AG04449 (cell line): ENCODE results near the gene RTN4RL2.

Source experiments
- CTCF ChIA-PET: fragments of 350-600 bp; formaldehyde crosslinking; extraction: SDS; loops from one replicate; lab custom pipeline; 2021; ENCODE audit warnings: antibody characterized with exemption; lab: Yijun Ruan, JAX
- POLR2A ChIA-PET: fragments of 400-600, 350-600 bp; formaldehyde crosslinking; extraction: SDS; loops from one replicate; lab custom pipeline; 2020; ENCODE audit warnings: antibody characterized with exemption, inconsistent platforms; lab: Yijun Ruan, JAX
- DNase-seq: peaks from one replicate; pipeline ENCODE4 v3.0.0-alpha.2; 2010; ENCODE audit warnings: low read depth, low spot score
- H3K4me3 ChIP-seq: 2 replicates; pipeline ENCODE4 v1.5.1; 2011; ENCODE audit warnings: low read depth, mild to moderate bottlenecking, control low read depth, low read length
- TF ChIP-seq, protein P1 (sequence below): IDR thresholded peaks from one replicate; pipeline ENCODE4 v1.5.1; 2011; ENCODE audit warnings: mild to moderate bottlenecking, moderate library complexity, low read length, control low read depth, inconsistent platforms; ENCODE audit not compliant: insufficient read depth; ENCODE audit errors: missing control alignments

RTN4RL2 gene

DNA sequence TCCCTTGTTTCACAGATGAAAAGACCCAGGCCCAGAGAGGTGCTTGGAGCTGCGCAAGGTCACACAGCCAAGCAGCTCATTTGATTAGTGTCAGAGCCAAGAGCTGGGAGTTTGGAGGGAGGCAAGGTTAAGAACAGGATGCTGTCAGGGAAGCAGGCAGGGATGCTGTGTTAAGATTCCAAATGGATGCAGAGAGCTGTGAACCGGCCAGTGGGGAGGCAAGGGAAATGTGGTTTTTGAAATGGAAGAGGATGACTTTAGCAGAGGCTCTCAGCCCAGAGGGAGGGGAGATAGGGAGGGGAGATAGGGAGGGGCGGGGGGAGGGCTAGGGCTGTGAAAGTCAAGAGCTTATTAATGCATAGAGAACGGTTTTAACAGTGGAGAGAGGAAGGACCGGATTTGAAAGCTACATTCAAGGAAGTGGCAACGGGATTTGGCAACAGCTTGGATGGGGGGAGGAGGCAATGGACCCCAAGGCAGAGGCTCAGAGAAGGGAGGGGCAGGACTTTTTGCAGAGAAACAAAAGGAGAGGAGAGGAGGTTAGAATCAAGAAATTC is 13.0 kb downstream of the RTN4RL2 start:
- no peak for DNase-seq
- CTCF ChIA-PET, result interaction anchor here (0.7 to 8.7 kb wide), 10 partner anchors 9 to 55 kb away, joined by 3 to 125 read pairs (median 7); partner anchors contain the start of gene RTN4RL2
- POLR2A ChIA-PET, result no interaction called here
- H3K4me3 ChIP-seq, result no peak overlapping the region
- TF ChIP-seq, protein P1, sequence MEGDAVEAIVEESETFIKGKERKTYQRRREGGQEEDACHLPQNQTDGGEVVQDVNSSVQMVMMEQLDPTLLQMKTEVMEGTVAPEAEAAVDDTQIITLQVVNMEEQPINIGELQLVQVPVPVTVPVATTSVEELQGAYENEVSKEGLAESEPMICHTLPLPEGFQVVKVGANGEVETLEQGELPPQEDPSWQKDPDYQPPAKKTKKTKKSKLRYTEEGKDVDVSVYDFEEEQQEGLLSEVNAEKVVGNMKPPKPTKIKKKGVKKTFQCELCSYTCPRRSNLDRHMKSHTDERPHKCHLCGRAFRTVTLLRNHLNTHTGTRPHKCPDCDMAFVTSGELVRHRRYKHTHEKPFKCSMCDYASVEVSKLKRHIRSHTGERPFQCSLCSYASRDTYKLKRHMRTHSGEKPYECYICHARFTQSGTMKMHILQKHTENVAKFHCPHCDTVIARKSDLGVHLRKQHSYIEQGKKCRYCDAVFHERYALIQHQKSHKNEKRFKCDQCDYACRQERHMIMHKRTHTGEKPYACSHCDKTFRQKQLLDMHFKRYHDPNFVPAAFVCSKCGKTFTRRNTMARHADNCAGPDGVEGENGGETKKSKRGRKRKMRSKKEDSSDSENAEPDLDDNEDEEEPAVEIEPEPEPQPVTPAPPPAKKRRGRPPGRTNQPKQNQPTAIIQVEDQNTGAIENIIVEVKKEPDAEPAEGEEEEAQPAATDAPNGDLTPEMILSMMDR, result no peak

DNA sequence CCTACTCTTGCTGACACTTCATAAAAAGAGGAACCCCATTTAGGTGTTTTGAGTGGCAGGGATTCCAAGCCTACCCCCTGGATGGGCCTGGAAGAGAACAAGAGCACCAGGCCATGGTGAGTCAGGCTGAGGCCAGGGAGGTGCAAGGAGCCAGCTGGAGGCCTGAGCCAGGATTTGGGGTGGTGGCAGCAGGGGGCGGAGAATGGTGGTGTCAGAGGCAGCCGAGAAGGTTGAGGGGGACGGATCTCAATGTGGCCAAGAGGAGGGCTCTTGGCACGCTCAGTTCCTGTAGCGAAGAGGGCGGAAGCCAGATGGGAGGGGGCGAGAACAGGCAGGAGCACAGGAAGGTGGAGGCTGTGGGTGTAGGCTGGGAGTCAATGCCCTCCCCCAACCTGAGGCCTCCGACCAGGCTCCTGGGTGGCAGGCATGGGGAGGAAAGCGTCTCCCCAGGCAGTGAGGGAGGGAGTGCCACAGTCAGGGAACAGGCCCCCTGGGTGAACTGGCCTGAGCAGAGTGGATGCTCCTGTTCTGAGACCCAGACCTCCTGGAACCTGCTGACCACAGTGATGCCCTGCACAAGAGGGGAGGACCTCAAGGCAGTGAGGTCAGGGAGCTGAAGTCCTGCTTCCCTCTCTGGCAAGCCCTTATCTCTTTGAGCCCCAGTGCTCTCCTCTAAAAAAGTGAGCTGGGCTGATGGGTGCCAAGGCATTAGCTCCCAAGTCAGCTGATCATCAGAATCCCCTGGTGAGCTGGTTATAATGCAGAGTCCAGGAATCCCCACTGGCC is 13.9 kb downstream of the RTN4RL2 start:
- no peak for DNase-seq
- TF ChIP-seq, protein P1, result no peak
- CTCF ChIA-PET, result interaction anchor here (0.9 to 8.7 kb wide), 7 partner anchors 8 to 54 kb away, joined by 4 to 125 read pairs (median 14); partner anchors contain the start of gene RTN4RL2
- no peak overlapping the region for H3K4me3 ChIP-seq
- POLR2A ChIA-PET, result interaction anchor here (0.8 kb wide), 1 partner anchor 181 kb away, joined by 4 read pairs; no protein-coding TSS in a partner anchor

DNA sequence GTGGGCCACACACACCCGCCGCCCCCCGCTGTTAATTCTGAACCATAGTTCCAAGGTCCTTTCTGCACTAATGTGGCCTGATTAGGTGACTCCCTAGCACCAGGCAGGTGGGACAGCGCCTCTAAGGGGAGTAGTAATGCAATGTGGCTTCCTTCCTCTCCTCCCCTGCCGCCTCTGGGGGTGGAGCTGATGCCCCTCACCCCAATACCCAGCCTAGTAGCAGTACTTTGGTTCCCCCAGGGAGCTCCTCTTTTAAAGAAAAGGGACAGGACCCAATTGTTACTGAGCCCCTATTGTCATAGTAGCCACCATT is 14.4 kb downstream of the RTN4RL2 start:
- ChIA-PET CTCF (interaction anchor here (0.9 to 8.7 kb wide), 6 partner anchors 8 to 53 kb away, joined by 4 to 125 read pairs (median 11); partner anchors contain the start of gene RTN4RL2), POLR2A (no interaction called here)
- TF ChIP-seq, protein P1, result no peak
- no peak for DNase-seq
- no peak overlapping the region for H3K4me3 ChIP-seq

DNA sequence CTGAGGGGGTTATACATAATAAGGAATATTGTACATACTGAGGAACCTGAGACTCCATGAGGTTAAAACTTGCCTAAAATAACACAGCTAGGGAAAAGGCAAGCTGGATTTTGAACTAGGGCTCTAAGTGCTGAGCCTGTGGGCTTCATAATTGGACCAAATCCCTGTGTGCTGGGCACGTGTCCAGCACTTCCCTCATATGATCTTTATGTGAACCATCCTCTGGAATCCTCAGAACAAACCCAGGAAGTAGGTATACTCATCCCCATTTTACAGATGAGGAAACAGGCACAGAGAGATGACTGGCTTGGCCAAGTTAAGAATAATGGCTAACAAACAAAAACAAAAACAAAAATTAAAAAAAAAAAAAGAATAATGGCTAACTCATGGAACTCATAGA is 14.9 kb downstream of the RTN4RL2 start:
- no peak for DNase-seq
- TF ChIP-seq, protein P1, result no peak
- CTCF ChIA-PET, result interaction anchor here (0.9 to 8.7 kb wide), 6 partner anchors 7 to 53 kb away, joined by 4 to 125 read pairs (median 11); partner anchors contain the start of gene RTN4RL2
- POLR2A ChIA-PET, result no interaction called here
- H3K4me3 ChIP-seq, result no peak overlapping the region

DNA sequence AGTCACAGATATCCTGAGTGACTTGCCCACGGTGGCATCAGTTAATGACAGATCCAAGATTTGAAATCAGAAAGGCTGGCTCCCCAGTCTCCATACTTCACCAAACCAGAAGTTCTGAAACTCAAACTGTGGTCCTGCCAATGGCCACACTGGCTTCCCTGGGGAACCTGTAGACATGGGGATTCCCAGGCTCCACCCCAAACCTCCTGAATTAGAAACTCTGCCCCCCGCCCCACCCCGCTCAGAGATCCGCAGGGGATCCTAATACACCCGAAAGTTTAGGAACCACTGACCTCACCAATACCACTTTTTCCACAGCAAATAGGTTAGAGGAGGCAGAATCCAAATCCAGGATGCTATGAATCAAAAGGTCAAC is 15.3 kb downstream of the RTN4RL2 start:
- TF ChIP-seq, protein P1, result no peak
- DNase-seq, result no peak
- CTCF ChIA-PET, result interaction anchor here (1.5 to 11.0 kb wide), 5 partner anchors 8 to 52 kb away, joined by 8 to 140 read pairs (median 36); partner anchors contain the start of gene RTN4RL2
- no peak overlapping the region for H3K4me3 ChIP-seq
- POLR2A ChIA-PET, result no interaction called here
